ENCODE measurements around the gene VPS45.
"Not testable (repeated sequence)": the region's sequence is repeated elsewhere in the genome, so short reads cannot be mapped to it uniquely, and the experiment has no call there.

VPS45 gene

DNA sequence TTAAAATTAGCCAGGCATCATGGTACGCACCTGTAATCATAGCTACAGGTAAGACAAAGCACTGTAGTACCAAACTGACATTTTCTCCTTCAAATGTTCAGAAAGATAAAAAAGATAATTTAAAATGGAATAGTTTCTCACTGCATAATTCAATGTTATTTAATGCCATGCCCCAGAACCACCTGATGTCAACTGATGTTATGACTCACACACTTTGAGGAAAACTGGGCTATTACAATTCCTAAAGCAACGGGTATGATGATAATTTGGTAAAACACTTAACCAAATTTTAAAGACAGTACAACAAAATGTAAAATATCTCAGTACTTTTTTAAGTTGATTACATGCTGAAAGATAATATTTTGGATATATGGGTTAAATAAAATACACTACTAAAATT is 59.2 kb downstream of the VPS45 start:
- no peak for DNase-seq (ENCODE audit: low read depth in 2 of 2, low spot score in 1 of 2)

DNA sequence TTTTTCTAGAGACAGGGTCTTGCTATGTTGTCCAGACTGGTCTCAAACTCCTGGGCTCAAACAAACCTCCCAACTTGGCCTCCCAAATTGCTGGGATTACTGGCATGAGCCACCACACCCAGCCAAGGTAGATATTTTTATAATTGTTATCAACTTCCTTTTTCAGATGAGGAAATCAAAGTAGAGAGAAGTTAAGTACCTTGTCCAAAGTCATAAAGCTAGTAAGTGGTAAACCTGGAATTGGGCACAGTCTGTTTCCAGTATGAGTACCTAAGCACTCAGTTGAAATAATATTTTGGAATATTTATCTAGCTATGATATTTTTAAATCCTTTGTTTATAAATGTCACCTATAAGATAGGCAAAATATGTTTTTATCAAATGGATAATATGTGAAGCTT is 59.9 kb downstream of the VPS45 start:
- DNase-seq (ENCODE audit: low read depth in 2 of 2, low spot score in 1 of 2), result no peak

DNA sequence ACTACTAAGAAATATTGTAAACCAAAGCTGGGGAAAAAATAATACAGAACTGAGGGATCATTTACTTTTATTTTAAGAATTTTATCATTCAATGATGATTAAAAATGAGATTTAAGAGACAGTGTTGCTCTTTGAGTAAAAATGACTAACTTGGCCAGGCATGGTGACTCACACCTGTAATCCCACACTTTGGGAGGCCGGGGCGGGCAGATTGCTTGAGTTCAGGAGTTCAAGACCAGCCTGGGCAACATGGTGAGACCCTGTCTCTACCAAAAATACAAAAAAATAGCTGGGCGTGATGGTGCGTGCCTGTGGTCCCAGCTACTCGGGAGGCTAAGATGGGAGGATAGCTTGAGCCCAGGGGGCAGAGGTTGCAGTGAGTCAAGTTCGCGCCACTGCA is 60.3 kb downstream of the VPS45 start:
- DNase-seq (ENCODE audit: low read depth in 2 of 2, low spot score in 1 of 2), result no peak

DNA sequence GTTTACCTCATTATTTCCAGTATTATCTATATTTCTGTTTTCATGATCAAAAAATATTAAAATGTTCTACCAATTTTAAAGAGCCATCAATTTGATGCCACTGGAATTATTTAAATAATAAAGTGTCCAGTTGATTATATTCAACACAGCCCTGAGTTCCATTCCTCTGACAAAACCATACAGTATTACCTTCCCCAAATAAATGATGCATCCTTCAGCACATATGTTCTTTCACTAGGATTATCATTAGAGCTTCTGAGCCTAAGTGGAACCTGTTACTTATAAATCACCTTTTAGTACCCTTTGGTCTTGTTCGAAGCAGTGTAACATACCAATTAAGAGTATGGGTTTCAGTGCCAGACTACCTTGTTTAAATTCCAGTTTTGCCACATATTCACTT is 64.8 kb downstream of the VPS45 start:
- DNase-seq (ENCODE audit: low read depth in 2 of 2, low spot score in 1 of 2), result no peak

DNA sequence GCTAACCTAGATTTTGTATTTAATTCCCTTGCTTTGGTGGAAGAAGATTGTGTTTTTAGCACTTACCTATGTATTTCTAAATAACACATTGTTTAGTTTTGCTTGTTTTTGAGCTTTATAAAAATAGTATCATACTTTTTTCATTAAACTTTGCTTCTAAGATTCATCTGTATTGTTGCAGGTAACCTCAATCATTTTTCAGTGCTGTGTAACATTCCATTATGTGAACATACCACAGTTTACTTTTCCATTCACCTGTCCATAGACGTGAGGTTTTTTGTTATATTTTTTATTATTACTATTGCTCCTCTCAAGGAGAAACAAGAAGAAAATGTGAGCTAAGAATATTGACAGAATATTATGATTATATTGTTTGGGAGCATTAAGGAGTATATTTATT is 67.0 kb downstream of the VPS45 start:
- no peak for DNase-seq (ENCODE audit: low read depth in 2 of 2, low spot score in 1 of 2)

DNA sequence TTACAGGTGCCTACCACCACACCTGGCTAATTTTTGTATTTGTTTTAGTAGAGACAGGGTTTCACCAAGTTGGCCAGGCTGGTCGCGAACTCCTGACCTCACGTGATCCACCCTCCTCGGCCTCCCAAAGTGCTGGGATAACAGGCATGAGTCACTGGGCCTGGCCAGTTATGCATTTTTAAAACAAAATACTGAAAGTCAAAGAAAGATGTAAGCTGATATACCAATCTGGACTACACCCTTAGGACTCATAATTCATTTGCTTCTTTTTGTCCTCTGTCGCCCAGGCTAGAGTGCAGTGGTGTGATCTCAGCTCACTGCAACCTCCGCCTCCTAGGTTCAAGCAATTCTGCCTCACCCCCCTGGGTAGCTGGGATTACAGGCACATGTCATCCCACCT is 67.8 kb downstream of the VPS45 start:
- DNase-seq (ENCODE audit: low read depth in 2 of 2, low spot score in 1 of 2), result not testable (repeated sequence)

DNA sequence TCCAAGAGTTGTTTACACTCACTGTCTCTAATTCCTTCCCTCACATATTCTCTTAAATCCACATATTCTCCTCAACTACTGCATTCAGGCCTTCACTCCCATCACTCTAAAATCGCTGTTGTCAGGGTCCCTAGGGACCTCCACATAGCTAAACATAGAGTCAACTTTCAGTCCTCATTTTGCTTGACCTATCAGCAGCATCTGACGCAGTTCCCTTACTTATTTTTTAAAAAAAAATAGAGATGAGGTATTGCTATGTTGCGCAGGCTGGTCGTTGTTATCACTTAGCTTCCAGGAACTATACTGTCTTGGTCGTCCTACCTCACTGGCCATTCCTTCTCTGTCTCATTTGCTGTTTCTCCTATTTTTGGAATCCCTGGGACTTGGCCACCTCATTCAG is 70.5 kb downstream of the VPS45 start:
- DNase-seq (ENCODE audit: low read depth in 2 of 2, low spot score in 1 of 2), result no peak

DNA sequence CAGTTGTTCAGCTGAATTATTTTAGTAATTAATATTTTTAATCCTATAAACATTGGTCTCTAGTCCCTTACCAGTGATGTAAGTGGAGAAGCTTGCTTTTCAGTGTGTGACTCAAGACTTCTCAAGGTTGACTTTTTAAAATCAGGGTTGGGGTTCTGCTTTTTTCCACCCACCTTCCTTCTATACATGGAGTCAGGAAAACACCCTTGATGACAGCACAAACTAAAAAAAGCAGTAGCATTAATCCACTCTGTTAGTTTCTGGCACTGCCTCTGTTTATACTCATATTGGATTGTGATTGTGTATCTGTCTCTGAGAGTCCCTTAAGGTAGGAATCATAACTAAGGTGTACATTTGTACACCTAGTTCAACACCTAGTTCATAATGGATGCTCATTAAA is 73.9 kb downstream of the VPS45 start:
- no peak for DNase-seq (ENCODE audit: low read depth in 2 of 2, low spot score in 1 of 2)

DNA sequence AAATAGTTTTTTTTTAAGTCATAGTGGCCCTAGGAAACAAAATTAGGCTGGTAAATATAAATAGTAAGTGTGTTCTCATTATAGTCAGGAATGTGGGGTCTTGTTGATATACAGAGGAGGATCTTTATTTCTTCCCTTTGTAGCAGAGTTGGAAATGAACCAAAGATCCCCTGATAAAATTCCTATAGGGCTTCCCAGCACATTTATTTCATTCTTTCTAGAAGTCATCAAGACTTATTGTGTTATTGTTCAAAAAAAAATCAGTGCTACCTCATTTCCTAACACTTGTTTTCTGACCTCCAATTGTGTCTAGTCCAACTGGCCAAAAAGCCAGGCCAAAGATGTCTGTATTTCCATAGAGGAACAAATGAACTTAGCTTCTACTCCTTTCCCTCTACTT is 74.5 kb downstream of the VPS45 start:
- DNase-seq (ENCODE audit: low read depth in 2 of 2, low spot score in 1 of 2), result no peak

DNA sequence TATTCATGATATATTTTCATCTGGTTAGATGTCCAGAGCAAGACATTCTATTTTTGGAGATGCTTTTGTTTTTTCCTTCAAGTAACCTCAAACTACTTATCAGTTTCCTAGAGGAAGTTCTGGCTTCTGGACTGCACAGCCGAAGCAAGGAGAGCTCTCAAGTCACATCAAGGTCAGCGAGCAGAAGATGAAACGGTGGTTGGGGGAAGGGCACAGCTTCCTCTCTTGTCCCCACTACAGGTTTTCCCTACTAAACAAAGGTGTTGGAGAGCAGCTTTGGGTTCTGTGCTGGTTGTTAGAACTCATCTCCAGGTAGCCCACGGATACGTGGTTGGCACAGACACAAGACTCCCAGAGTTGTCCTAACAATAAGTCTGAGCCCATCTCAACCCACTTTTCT is 77.0 kb downstream of the VPS45 start:
- DNase-seq (ENCODE audit: low read depth in 2 of 2, low spot score in 1 of 2), result no peak

DNA sequence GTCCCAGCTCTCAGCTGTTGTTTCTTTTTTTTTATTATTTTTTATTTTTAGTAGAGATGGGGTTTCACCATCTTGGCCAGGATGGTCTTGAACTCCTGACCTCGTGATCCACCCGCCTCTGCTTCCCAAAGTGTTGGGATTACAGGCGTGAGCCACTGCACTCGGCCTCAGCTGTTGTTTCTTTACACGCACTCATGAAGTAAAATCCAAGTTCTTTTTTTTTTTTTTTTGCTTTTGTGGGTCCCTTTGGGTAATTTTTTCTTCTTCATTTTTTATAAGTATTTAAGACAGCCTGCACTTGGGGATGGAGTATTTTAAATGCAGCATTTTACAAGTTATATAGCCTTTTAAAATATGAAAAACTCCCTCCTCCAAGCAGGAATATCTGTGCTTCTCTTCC is 78.4 kb downstream of the VPS45 start:
- DNase-seq (ENCODE audit: low read depth in 2 of 2, low spot score in 1 of 2), result not testable (repeated sequence)

DNA sequence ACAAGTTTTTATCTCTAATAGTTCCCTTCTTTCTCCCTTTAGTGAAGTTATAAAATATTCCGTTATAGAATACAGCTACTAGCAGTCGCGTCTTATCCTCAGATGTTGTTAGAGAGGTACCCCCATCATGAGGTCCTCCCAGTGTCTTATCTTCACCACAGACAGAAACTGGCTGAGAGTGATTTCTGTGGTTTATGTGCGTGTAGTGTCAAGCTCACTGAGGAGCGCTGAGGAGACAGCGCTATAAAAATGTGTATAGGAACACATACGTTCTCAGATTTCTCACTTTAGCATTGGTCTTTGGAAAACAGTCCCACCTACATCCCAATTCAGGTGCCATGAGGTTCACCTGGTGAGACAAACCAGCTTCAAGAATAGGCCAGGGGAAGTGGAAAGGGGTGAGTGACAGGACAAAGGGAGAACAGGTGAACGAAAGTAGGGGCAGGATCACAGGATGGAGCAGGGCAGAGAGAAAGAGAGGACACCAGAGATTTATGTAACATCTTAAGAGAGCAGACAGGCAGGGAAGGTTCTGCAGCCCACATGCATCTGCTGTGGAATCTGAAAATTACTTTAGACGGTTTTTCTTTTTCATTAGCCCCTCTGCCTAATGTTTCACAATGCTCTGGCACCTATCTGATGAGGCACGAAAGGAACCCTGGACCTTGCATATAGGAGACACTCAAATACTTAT is 79.4 kb downstream of the VPS45 start:
- DNase-seq (ENCODE audit: low read depth in 2 of 2, low spot score in 1 of 2), result no peak

DNA sequence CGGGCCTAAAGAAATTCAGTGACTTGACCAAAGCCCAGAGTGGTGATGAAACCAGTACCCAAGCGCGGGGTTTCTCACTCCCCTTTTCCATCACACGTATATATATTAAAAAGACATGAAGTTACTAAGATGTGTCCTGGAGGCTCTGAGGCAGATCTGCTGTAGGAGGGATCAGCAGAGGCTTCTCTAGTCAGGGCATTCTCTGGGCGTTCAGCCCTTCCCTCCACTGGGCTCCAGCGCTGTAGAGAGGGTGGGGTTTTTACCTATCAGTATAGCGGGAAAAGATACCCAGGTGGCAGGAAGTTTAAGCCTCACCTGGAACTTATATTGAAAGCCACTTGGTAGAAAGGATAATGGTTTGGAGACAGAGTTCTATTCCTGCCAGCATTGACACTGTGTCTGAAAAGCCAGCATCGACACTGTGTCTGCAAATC is 81.3 kb downstream of the VPS45 start:
- DNase-seq (ENCODE audit: low read depth in 2 of 2, low spot score in 1 of 2), result no peak

DNA sequence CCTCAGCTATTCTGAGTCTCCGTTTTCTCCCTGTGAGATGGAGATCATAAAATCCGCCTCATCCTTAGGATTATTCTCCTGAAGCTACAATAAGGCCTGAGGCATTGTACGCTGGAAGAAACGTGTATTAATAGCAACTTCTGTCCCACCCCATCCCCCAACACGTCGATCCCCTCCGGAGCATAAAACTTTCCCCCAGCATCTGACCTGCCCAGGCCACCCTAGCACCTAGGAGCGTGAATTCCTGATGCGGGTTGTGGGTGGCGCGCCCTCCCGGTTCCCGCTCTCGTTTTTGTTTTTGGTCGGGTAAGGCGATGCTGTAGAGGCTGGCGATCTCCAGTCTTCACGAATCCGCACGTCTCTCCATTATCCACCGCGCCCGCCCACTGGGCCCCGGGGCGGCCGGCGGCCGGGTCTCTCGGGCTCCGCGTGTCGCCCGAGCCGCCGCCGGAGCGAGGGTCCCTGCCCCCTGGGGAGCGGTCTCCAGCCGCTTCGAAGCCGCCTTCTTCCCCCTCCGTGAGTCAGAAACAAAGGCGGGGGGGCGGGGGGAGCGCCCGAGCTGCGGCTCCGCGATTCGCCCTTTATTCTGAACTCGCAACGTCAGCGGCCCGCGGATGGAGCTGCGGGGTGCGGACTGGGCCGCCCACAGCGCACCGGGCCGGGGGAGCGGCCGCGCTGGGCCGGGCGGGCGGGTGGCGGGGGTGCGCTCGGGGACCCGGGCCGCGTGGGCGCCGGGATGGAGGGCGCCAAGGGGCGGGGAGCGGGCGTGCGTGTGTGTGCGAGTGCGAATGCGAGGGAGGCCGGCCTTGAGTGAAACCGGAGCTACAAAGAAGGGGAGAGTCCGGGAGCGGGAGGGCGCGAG is 81.9 kb downstream of the VPS45 start, which contains the start of gene PLEKHO1:
PLEKHO1 (plus strand) TSS at position 646 of the 862 bp plus-strand sequence. CDS start 342 bp downstream, outside the sequence.
- DNase-seq (ENCODE audit: low read depth in 2 of 2, low spot score in 1 of 2), result peak; percentile 63 to 80

DNA sequence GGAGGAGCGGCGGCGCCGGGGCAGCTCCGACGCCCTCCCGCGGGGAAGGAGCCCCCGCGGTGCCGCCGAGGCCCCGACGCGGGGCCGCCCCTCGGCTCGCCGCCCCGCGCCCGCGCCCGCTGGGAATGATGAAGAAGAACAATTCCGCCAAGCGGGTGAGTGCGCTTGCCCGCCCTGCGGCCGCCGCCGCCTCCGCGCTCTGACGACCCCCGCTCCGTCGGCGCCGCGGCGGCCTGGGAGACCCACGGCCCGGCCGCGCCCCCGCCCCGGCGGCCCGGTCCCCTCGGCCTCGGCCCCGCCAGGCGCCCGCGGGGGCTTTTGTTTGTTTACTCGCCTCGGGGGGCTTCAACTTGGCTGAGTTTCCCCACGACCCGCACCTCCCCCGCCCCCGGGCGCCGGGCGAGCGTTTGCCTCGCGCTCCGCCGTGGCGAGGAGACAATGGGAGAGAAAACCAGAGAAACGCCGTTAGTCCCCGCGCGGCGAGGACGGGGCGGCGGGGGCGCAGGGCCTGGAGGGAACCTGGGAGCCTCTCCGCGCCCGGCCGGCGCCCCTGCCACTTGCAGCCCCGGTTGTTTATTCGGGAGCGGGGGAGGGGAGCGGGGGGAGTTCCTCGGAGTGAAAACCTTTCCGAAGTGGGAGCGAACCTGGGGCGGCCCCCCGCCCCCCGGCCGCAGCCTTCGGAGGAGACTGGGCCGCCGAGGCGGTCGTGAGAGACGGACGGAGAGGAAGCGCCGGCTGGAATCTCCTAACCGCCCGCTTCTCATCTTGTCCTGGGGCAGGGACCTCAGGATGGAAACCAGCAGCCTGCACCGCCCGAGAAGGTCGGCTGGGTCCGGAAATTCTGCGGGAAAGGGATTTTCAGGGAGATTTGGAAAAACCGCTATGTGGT is 82.8 kb downstream of the VPS45 start:
- DNase-seq (ENCODE audit: low read depth in 2 of 2, low spot score in 1 of 2), result no peak

DNA sequence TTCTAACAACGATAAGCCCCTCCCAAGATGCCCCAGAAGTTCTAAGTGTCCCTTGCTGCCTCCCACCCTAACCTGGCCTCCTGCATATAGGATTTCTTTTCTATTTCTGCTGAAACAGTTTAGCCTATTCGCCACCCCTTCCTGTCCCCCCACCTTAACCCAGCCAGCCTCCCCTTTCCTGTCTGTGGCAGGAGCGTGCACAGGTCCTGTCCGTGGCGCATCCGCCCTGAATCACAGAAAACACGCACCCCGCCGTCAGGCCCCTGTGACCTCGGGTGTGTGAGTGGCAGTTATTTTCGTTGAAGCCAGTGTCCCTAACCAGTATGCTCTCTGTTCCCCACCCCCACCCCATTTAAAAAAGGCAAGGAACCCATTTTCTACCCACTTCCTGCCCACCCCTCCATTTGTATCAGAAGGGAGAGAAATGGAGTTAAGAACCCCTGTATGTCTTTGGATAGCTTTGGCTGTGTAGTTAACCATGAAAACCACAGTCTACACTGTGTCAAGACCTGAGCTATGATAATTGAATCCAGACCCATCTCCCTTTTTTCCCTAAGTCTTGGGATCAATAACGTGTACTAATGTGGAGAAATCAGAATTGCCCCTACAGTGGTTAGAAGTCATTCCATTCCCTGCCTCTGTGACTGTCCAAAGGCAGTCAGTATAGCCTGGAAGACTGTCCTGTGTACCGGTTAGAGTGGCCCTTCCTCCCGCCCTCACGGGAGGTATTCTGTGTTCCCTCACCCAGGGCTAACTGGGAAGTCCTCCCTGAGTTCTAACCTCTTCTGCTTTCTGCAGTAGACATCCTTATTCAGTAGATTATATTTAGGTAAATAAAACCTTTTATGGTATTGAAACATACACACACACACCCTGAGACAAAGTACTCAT is 84.0 kb downstream of the VPS45 start:
- DNase-seq (ENCODE audit: low read depth in 2 of 2, low spot score in 1 of 2), result peak; percentile 37 to 49

DNA sequence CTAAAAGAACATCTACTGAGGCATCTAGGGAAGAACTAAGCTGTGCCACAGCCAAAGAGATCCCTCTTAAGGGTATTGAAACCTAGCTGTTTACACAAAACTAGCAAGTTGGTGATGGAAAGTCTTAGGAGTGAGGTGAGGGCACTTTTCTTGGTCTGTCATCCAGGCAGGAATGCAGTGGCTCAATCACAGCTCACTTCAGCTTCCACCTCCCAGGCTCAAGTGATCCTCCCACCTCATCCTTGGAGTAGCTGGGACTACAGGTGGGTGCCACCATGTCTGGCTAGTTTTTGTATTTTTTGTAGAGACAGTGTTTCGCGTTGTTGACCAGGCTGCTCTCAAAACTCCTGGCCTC is 84.6 kb downstream of the VPS45 start:
- no peak for DNase-seq (ENCODE audit: low read depth in 2 of 2, low spot score in 1 of 2)

DNA sequence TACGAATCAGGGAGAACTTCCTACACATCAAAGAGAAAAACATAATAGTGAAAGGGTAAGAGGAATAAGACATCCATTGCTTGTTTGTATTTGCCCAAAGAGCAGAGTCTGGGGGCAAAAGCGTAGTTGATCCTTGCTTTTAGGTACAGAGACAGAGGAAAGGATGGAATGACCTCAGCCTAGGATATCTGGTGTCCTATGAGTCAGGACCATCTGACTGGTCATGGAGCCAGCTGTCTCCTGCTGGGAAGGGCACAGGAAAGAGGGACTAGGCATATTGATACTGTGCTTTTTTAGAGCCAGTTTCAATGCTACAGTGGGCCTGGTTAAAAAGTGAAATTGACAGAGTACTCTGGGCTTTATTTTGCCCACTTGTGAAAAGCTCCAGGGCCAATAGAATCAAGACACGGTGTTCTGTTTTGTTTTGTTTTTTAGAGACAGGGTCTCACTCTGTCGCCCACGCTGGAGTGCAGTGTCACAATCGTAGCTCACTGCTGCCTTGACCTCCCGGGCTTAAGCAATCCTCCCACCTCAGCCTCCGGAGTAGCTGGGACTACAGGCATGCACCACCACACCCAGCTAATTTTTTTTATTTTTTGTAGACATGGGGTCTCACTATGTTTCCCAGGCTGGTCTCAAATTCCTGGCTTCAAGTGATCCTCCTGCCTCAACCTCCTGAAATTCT is 85.3 kb downstream of the VPS45 start:
- DNase-seq (ENCODE audit: low read depth in 2 of 2, low spot score in 1 of 2), result no peak

DNA sequence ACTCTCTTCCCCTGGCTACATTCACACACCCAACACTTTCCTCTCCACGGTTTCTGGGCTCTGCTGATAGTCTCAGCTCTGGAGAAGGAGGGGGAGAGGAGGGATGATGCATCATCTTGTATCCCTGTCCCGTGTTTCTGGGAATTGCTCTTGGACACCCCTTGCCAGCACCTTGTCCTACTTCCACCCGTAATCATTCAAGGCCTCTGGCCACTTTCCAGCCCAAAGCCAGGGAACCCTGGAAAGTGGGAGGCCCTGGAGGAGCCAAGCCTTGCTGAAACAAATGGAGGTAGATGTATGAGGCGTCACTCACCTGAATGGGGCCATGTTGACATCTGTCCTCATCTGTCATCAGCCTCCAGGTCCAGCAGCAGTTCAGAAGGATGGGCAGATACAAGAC is 86.6 kb downstream of the VPS45 start:
- DNase-seq (ENCODE audit: low read depth in 2 of 2, low spot score in 1 of 2), result no peak

All from stimulated activated CD8-positive, alpha-beta memory T cell treated with anti-CD3 and anti-CD28 coated beads, Interleukin-4, amount 100 ng/mL, for 4 hours (primary cell).